Transverse colon (tissue), 4 donors: ENCODE measurements around the gene KIZ.

Experiments
- EP300 ChIP-seq: sonication (generic); formaldehyde crosslinking; IDR thresholded peaks from one replicate; pipeline ENCODE4 v1.6.1; 2017; ENCODE audit warnings: antibody characterized with exemption, low read depth
- POLR2A ChIP-seq: fragments of 450-650 bp; IDR thresholded peaks from one replicate; pipeline ENCODE4 v1.6.1; 2016; ENCODE audit warnings: antibody characterized with exemption, mild to moderate bottlenecking, moderate library complexity
- POLR2AphosphoS5 ChIP-seq, 3 donors: sonication (generic); formaldehyde crosslinking; IDR thresholded peaks; one replicate each; pipeline ENCODE4 v1.6.1; 2016; ENCODE audit warnings: antibody characterized with exemption in 3 of 3
- TF ChIP-seq, protein P1 (sequence below), 5 experiments: fragments of 200-600 bp in 3 of 5; fragments of 450-650 bp in 2 of 5; sonication (generic) in 3 of 5; IDR thresholded peaks; 1 replicate in 2 of 5; 2 replicates in 3 of 5; pipeline ENCODE4 v1.5.1; 2016 to 2017; ENCODE audit warnings: antibody characterized with exemption in 5 of 5, inconsistent platforms in 3 of 5, mild to moderate bottlenecking in 2 of 5, moderate library complexity in 1 of 5

DNA sequence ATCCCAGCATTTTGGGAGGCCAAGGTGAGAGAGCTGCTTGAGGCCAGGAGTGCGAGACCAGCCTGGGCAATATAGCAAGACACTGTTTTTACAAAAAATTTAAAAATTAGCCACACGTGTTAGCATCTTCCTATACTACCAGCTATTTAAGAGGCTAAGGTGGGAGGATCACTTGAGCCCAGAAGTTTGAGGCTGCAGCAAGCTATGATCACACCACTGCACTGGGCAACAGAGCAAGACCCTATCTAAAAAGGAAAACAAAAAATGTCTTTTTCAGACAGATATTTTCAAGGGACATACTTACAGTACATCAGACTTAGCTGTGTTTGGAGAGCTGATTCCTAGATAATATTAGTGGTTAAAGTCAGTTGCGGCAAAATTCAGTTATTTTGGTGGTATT is 104.3 kb downstream of the KIZ start:
- TF ChIP-seq EP300 (no peak), POLR2A (no peak), POLR2AphosphoS5 (IDR thresholded peaks at IDR 0.05) (no peak)
- TF ChIP-seq, protein P1, sequence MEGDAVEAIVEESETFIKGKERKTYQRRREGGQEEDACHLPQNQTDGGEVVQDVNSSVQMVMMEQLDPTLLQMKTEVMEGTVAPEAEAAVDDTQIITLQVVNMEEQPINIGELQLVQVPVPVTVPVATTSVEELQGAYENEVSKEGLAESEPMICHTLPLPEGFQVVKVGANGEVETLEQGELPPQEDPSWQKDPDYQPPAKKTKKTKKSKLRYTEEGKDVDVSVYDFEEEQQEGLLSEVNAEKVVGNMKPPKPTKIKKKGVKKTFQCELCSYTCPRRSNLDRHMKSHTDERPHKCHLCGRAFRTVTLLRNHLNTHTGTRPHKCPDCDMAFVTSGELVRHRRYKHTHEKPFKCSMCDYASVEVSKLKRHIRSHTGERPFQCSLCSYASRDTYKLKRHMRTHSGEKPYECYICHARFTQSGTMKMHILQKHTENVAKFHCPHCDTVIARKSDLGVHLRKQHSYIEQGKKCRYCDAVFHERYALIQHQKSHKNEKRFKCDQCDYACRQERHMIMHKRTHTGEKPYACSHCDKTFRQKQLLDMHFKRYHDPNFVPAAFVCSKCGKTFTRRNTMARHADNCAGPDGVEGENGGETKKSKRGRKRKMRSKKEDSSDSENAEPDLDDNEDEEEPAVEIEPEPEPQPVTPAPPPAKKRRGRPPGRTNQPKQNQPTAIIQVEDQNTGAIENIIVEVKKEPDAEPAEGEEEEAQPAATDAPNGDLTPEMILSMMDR (IDR thresholded peaks at IDR 0.05): no peak
